ENCODE measurements around the gene FTL. TPM values are rescaled to one million over a fixed set of nuclear protein-coding genes. Genes with fewer than 3 reads are reported as not detected.

The FTL gene
- total RNA-seq, 1 experiment from 2014 or later, result 1,245 TPM

DNA sequence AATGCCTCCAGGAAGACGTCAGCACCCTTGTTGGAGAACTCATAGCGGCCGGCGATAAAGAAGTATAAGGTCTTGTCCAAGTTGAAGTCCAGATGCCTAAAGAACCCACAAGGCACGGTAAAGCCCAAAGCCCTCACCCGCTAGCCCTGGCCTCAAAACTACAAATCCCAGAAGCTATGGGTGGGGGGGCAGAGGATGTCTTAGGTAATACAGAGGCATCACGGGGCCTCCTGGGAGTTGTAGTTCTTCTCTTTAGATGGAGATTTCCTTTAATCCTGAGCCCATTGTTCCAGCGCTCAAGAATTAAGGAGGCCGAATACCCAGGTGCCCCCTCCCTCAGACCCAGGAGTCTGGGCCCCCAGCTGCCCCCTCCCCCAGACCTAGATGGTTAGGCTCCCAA, 17.2 kb downstream of the FTL start:
- no peak overlapping the region for H3K9ac ChIP-seq (ENCODE audit: extremely low read depth, insufficient read length, low read length)
- no CpG with 5 or more reads among the region's 9 CpGs for WGBS (ENCODE audit: extremely low coverage, insufficient read length, low lambda C conversion rate)
- no peak overlapping the region for H4K8ac ChIP-seq (replicated peaks; ENCODE audit: insufficient read length, low read depth, low read length)
- H2BK5ac ChIP-seq (ENCODE audit: insufficient read length, low read length), result no peak overlapping the region
- H3K4me2 ChIP-seq (ENCODE audit: insufficient read depth, insufficient read length, low read length), result no peak overlapping the region
- H3T11ph ChIP-seq (ENCODE audit: low read length), result no peak overlapping the region
- no peak overlapping the region for H3K56ac ChIP-seq (ENCODE audit: insufficient read length, low read depth, low read length)
- H4K20me1 ChIP-seq (ENCODE audit: control insufficient read depth, insufficient read depth, insufficient read length), result no peaks in the 10 kb centered on the region
- no peak overlapping the region for H4K91ac ChIP-seq (ENCODE audit: insufficient read length, low read depth, low read length)
- no peak overlapping the region for H4K5ac ChIP-seq (ENCODE audit: insufficient read length, low read depth, low read length)
- H2BK12ac ChIP-seq (ENCODE audit: insufficient read length, low read depth, low read length), result no peak overlapping the region
- TF ChIP-seq, protein P1, sequence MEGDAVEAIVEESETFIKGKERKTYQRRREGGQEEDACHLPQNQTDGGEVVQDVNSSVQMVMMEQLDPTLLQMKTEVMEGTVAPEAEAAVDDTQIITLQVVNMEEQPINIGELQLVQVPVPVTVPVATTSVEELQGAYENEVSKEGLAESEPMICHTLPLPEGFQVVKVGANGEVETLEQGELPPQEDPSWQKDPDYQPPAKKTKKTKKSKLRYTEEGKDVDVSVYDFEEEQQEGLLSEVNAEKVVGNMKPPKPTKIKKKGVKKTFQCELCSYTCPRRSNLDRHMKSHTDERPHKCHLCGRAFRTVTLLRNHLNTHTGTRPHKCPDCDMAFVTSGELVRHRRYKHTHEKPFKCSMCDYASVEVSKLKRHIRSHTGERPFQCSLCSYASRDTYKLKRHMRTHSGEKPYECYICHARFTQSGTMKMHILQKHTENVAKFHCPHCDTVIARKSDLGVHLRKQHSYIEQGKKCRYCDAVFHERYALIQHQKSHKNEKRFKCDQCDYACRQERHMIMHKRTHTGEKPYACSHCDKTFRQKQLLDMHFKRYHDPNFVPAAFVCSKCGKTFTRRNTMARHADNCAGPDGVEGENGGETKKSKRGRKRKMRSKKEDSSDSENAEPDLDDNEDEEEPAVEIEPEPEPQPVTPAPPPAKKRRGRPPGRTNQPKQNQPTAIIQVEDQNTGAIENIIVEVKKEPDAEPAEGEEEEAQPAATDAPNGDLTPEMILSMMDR (conservative IDR thresholded peaks at IDR 0.05), result no peak
- H3K79me2 ChIP-seq (ENCODE audit: insufficient read depth, low read length), result no peaks in the 10 kb centered on the region
- Mint-ChIP-seq H3K4me1 (no peaks in the 10 kb centered on the region), H3K27ac (peak overlapping the region in 2 of 3 experiments; percentile 61 to 81; a peak in 2 of 7 replicates), H3K9me3 (no peaks in the 10 kb centered on the region; a peak in 1 of 5 replicates), H3K36me3 (ENCODE audit: insufficient read depth in 1 of 3, low read depth in 3 of 3) (peaks cover 22 to 67% (median 51%) of the 10 kb centered on the region in 3 experiments), H3K27me3 (ENCODE audit: low read depth) (no peaks in the 10 kb centered on the region), H3K4me3 (no peak overlapping the region)
- H3K18ac ChIP-seq (ENCODE audit: insufficient read length, low read depth, low read length), result no peak overlapping the region
- no peaks in the 10 kb centered on the region for H3K23me2 ChIP-seq (ENCODE audit: insufficient read length, low read depth, low read length, poor library complexity, severe bottlenecking)
- no peak overlapping the region for H3K4ac ChIP-seq (ENCODE audit: low read depth, low read length)
- no peak overlapping the region for H3K14ac ChIP-seq (ENCODE audit: insufficient read depth, low read length)
- no peak overlapping the region for H2BK20ac ChIP-seq (ENCODE audit: low read depth, low read length, poor library complexity, severe bottlenecking)
- H2BK120ac ChIP-seq (ENCODE audit: low read depth, low read length, poor library complexity, severe bottlenecking), result no peak overlapping the region
- no peaks in the 10 kb centered on the region for H3K9me3 ChIP-seq (ENCODE audit: control insufficient read depth, low read depth, low read length)
- no peaks in the 10 kb centered on the region for H3K27me3 ChIP-seq (ENCODE audit: insufficient read depth, low read length)
- DNase-seq, result no peak
- H2AK5ac ChIP-seq (ENCODE audit: insufficient read length, low read length), result no peak overlapping the region
- H3K79me1 ChIP-seq (ENCODE audit: insufficient read depth, low read depth, low read length, poor library complexity, severe bottlenecking), result no peaks in the 10 kb centered on the region
- H2BK15ac ChIP-seq (ENCODE audit: low read depth, low read length), result no peak overlapping the region
- H3K23ac ChIP-seq (ENCODE audit: insufficient read length, low read depth, low read length), result no peak overlapping the region
- no peak overlapping the region for H2AFZ ChIP-seq (ENCODE audit: low read length)
- H3K27ac ChIP-seq (ENCODE audit: insufficient read length, low read depth, low read length), result no peak overlapping the region
- H3K4me1 ChIP-seq (ENCODE audit: insufficient read depth, low read length), result no peaks in the 10 kb centered on the region

Data from H9 (cell line).